Hepatocyte (in vitro differentiated cells): ENCODE results near the gene MAST4. TPM values are rescaled to one million over a fixed set of nuclear protein-coding genes. Genes with fewer than 3 reads are reported as not detected.

ENCODE experiments used
- DNase-seq: peaks from one replicate; pipeline ENCODE4 v3.0.0-alpha.2; 2016; ENCODE audit warnings: low spot score
- H2AFZ ChIP-seq: fragments of 200-600 bp; sonication (generic); 2 replicates; pipeline ENCODE4 v1.6.0; 2016; ENCODE audit warnings: antibody characterized with exemption, mild to moderate bottlenecking
- H3K27ac ChIP-seq: fragments of 200-600 bp; sonication (generic); 2 replicates; pipeline ENCODE4 v1.5.1; 2016; ENCODE audit warnings: mild to moderate bottlenecking
- H3K27me3 ChIP-seq: fragments of 200-600 bp; sonication (generic); 2 replicates; pipeline ENCODE4 v1.6.1; 2016
- H3K36me3 ChIP-seq: fragments of 200-600 bp; sonication (generic); replicated peaks from 2 replicates; pipeline ENCODE4 v1.5.1; 2016; ENCODE audit warnings: low read depth; ENCODE audit not compliant: insufficient read depth
- H3K4me1 ChIP-seq: fragments of 200-600 bp; sonication (generic); 2 replicates; pipeline ENCODE4 v1.5.1; 2016; ENCODE audit warnings: mild to moderate bottlenecking, moderate library complexity; ENCODE audit not compliant: insufficient read depth
- H3K4me2 ChIP-seq: fragments of 200-600 bp; sonication (generic); 2 replicates; pipeline ENCODE4 v1.6.0; 2016
- H3K4me3 ChIP-seq: fragments of 200-600 bp; sonication (generic); 2 replicates; pipeline ENCODE4 v1.5.1; 2016; ENCODE audit warnings: mild to moderate bottlenecking
- H3K79me2 ChIP-seq: fragments of 200-600 bp; sonication (generic); 2 replicates; pipeline ENCODE4 v1.6.0; 2017; ENCODE audit warnings: mild to moderate bottlenecking
- H3K9me2 ChIP-seq: fragments of 200-600 bp; sonication (generic); replicated peaks from 2 replicates; pipeline ENCODE4 v1.6.0; 2017; ENCODE audit warnings: mild to moderate bottlenecking; ENCODE audit not compliant: insufficient read depth
- H3K9me3 ChIP-seq: fragments of 200-600 bp; sonication (generic); 2 replicates; pipeline ENCODE4 v1.5.1; 2016; ENCODE audit warnings: low read depth, mild to moderate bottlenecking
- H4K20me1 ChIP-seq: fragments of 200-600 bp; sonication (generic); 2 replicates; pipeline ENCODE4 v1.6.0; 2016; ENCODE audit warnings: mild to moderate bottlenecking; ENCODE audit not compliant: insufficient read depth, poor library complexity, severe bottlenecking
- EZH2 ChIP-seq: fragments of 200-600 bp; sonication (generic); IDR thresholded peaks from 2 replicates; pipeline ENCODE4 v1.6.1; 2016; ENCODE audit warnings: antibody characterized with exemption, mild to moderate bottlenecking, borderline replicate concordance
- EZH2phosphoT487 ChIP-seq: fragments of 200-600 bp; sonication (generic); IDR thresholded peaks from one replicate; pipeline ENCODE4 v1.6.1; 2018; ENCODE audit warnings: antibody characterized with exemption, mild to moderate bottlenecking, low read depth, moderate library complexity; ENCODE audit not compliant: unreplicated experiment, severe bottlenecking
- WGBS: methylation state at CpG from one replicate; pipeline ENCODE4 v1.1.6; 2016; ENCODE audit warnings: low lambda C conversion rate; ENCODE audit errors: missing lambda C conversion rate; 5-methylcytosine and 5-hydroxymethylcytosine counted together
- polyA plus RNA-seq: library from polyadenylated mRNA; unstranded; fragments of >200 nt; fragmentation: Nextera tagmentation; extraction: Ambion mirVana; gene quantifications from 2 replicates; pipeline ENCODE4 v1.2.1, GENCODE V29; 2016
- total RNA-seq: library from RNA; depleted of rRNA; stranded (reverse); fragments of >200 nt; gene quantifications from 2 replicates; pipeline ENCODE4 v1.2.3, GENCODE V29; 2014
- TF ChIP-seq, protein P1 (sequence below): fragments of 200-600 bp; sonication (generic); IDR thresholded peaks from 2 replicates; pipeline ENCODE4 v1.5.1; 2016; ENCODE audit warnings: antibody characterized with exemption, mild to moderate bottlenecking; ENCODE audit not compliant: poor library complexity

MAST4 gene
- total and polyA plus RNA-seq, 2 experiments from 2014 or later, result 11.7 to 13.2 TPM

DNA sequence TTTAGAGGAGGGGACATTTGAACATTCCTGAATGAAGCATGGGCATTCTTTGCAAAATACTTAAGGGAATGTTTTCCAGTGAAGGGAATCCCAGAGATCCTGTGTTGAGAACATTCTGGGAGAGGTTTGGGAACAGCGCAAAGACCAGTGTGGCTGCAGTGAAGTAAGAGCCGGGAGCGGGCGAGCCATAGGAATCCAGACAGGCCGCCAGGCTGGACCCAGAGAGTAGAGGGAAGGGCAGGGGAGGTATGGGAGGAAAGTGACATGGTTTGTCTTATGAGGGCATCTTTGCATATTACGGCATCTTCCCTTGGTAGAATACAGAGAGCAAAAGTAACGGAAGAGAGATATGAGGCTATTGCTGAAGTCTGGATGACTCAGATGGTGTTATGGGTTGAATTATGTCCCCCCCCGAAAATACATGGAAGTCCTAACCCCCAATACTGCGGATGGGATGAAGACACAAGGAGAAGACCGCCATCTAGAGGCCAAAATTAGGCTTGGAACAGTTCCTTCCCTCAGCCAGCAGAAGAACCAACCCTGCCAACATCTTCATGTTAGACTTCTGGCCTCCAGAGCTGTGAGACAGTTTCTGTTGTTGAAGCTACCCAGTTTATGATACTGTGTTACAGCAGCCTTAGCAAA lies 268.2 kb downstream of the MAST4 start:
- H4K20me1 ChIP-seq, result no peaks in the 10 kb centered on the region
- H3K4me1 ChIP-seq, result no peaks in the 10 kb centered on the region
- H3K36me3 ChIP-seq, result no peaks in the 10 kb centered on the region
- H2AFZ ChIP-seq, result no peak overlapping the region
- H3K4me2 ChIP-seq, result no peak overlapping the region
- H3K9me3 ChIP-seq, result no peaks in the 10 kb centered on the region
- WGBS, result 75% methylated on average over 10 of the region's 10 CpGs
- no peak overlapping the region for H3K4me3 ChIP-seq
- H3K27ac ChIP-seq, result no peak overlapping the region
- H3K9me2 ChIP-seq, result no peaks in the 10 kb centered on the region
- no peaks in the 10 kb centered on the region for H3K79me2 ChIP-seq
- H3K27me3 ChIP-seq, result no peaks in the 10 kb centered on the region
- TF ChIP-seq, protein P1, sequence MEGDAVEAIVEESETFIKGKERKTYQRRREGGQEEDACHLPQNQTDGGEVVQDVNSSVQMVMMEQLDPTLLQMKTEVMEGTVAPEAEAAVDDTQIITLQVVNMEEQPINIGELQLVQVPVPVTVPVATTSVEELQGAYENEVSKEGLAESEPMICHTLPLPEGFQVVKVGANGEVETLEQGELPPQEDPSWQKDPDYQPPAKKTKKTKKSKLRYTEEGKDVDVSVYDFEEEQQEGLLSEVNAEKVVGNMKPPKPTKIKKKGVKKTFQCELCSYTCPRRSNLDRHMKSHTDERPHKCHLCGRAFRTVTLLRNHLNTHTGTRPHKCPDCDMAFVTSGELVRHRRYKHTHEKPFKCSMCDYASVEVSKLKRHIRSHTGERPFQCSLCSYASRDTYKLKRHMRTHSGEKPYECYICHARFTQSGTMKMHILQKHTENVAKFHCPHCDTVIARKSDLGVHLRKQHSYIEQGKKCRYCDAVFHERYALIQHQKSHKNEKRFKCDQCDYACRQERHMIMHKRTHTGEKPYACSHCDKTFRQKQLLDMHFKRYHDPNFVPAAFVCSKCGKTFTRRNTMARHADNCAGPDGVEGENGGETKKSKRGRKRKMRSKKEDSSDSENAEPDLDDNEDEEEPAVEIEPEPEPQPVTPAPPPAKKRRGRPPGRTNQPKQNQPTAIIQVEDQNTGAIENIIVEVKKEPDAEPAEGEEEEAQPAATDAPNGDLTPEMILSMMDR, result no peak
- TF ChIP-seq EZH2phosphoT487, result no peak
- TF ChIP-seq EZH2, result no peak
- DNase-seq, result no peak

DNA sequence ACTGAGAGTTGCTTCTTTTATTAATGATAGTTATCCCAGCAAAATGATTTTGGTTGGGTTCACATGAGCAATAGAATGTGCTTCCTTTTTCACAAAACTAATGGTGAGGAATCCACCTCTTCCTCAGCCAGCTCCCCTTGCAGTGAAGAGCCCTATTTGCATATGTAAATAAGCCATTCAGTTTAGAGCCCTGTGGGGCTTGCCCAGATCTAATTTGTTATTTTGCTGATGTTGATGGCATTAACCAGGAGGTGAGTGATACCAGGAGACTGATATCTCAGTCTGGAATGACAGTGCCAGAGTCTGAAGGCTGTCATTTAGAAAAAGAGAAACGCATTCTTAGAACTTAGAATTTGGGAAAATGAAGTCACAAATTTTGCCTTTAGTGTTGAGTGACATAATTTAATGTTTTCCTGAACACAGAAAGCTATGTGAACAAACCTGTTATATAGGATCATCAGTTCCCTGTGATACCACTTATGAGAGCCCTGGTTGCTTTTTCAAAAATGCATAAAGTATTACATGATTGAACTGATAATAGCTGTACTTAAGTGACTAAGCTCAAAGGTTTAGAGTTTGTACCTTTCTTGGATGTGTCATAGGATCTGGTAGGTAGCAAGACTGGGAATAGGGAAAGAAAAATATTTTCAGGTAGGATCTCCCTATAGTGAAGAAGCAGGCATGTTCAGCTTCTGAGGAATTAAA lies 271.6 kb downstream of the MAST4 start:
- TF ChIP-seq EZH2phosphoT487, result no peak
- TF ChIP-seq, protein P1, result no peak
- TF ChIP-seq EZH2, result no peak
- Histone ChIP-seq H3K9me2 (no peaks in the 10 kb centered on the region), H3K79me2 (no peaks in the 10 kb centered on the region), H3K27me3 (no peaks in the 10 kb centered on the region), H3K27ac (no peak overlapping the region), H4K20me1 (no peaks in the 10 kb centered on the region), H3K36me3 (no peaks in the 10 kb centered on the region), H3K4me1 (no peaks in the 10 kb centered on the region), H3K4me2 (no peak overlapping the region), H3K4me3 (no peak overlapping the region), H3K9me3 (no peaks in the 10 kb centered on the region), H2AFZ (no peak overlapping the region)
- 81% methylated on average over 1 of the region's 1 CpG for WGBS
- DNase-seq, result no peak

DNA sequence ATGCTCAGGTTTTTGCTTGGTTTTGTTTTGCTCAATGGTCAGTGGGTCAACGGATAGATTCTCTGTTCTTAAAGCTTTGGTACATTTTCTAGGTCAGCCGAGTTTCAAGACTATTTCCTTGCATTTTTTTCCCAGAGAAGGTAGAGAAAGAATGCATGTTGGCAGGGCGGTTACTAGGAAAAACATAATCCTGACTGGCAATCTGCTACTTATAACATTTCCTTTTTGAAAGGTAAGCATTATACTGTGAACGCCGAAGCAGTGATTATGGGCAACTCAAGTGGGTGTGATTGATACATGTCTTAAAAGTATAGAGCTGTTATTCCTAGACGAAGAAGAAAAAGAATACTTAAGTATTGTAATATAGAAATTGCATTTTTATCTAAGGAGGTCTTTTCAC lies 273.2 kb downstream of the MAST4 start:
- Histone ChIP-seq H2AFZ (no peak overlapping the region), H3K4me2 (no peak overlapping the region), H3K9me3 (no peaks in the 10 kb centered on the region), H3K4me1 (peaks cover 8% of the 10 kb centered on the region), H3K4me3 (no peak overlapping the region), H4K20me1 (no peaks in the 10 kb centered on the region), H3K36me3 (no peaks in the 10 kb centered on the region), H3K79me2 (no peaks in the 10 kb centered on the region), H3K27ac (no peak overlapping the region), H3K27me3 (no peaks in the 10 kb centered on the region), H3K9me2 (no peaks in the 10 kb centered on the region)
- no peak for TF ChIP-seq EZH2
- TF ChIP-seq, protein P1, result no peak
- TF ChIP-seq EZH2phosphoT487, result no peak
- WGBS, result 81% methylated on average over 6 of the region's 6 CpGs
- DNase-seq, result no peak
